GM12874 (cell line): ENCODE measurements around the gene TMTC4.

ENCODE experiments used
- TF ChIP-seq, protein P1 (sequence below): IDR thresholded peaks from 2 replicates; pipeline ENCODE4 v1.5.1; 2011; ENCODE audit warnings: low read depth, mild to moderate bottlenecking, control low read depth, low read length, moderate library complexity; ENCODE audit not compliant: insufficient read depth

Gene TMTC4

DNA sequence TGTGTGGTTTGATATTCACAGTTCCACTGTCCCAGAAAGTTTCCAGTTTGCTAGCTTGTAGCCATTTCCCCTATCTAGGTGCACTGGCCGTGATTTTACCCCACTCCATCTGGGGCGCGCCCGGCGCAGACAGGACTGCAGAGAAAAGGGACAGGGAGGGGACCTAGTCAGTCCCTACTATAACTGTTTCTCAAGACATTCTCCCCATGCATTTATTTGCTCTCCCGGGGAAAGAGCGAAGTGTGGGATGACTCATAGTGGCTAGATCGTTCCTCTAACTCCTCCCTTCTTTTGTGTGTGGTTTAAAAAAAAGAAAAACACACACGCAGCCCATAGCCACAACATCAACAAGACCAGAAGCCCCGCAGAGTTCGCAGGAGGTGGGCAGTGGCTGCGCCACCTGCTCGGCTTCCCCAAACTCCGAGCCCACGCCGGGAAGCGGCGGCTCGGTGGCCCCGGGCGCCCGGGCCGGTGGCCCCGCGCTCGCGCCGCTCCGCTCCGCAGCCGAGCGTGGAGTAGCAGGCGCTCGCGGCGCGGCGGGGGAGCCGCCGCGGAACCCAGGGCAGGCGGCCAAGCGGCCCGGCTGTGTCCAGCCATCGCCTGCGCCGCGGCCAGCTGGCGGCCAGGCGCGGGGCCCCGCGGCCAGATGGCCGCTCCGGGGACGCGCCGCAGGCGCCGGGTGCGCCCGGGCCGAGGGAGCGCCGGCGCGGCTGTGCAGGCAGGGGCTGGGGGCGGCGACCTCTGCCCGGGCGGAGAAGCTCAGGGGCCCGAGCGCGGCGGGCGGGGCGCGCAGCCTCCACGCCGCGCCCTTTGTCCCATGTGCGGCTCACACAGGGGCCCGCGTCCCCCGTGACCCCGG lies 653 bp downstream of the TMTC4 start:
- TF ChIP-seq, protein P1, sequence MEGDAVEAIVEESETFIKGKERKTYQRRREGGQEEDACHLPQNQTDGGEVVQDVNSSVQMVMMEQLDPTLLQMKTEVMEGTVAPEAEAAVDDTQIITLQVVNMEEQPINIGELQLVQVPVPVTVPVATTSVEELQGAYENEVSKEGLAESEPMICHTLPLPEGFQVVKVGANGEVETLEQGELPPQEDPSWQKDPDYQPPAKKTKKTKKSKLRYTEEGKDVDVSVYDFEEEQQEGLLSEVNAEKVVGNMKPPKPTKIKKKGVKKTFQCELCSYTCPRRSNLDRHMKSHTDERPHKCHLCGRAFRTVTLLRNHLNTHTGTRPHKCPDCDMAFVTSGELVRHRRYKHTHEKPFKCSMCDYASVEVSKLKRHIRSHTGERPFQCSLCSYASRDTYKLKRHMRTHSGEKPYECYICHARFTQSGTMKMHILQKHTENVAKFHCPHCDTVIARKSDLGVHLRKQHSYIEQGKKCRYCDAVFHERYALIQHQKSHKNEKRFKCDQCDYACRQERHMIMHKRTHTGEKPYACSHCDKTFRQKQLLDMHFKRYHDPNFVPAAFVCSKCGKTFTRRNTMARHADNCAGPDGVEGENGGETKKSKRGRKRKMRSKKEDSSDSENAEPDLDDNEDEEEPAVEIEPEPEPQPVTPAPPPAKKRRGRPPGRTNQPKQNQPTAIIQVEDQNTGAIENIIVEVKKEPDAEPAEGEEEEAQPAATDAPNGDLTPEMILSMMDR, result no peak

DNA sequence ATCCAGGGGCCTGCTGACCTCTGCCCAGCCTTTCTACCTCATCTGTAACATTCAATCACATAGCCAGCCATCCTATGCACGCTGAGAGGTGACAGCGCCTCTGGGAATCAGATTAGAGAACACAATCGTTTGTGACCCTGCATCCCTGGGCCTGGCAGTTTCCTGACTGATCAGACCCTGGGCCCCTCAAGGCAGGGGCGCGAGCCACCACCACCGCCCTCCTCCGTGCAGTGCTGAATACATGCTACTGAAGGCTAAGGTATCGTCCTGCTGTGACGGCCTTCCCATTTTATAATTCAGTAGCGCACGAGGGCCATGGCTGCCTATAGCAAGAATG lies 1.3 kb downstream of the TMTC4 start:
- TF ChIP-seq, protein P1, result no peak

DNA sequence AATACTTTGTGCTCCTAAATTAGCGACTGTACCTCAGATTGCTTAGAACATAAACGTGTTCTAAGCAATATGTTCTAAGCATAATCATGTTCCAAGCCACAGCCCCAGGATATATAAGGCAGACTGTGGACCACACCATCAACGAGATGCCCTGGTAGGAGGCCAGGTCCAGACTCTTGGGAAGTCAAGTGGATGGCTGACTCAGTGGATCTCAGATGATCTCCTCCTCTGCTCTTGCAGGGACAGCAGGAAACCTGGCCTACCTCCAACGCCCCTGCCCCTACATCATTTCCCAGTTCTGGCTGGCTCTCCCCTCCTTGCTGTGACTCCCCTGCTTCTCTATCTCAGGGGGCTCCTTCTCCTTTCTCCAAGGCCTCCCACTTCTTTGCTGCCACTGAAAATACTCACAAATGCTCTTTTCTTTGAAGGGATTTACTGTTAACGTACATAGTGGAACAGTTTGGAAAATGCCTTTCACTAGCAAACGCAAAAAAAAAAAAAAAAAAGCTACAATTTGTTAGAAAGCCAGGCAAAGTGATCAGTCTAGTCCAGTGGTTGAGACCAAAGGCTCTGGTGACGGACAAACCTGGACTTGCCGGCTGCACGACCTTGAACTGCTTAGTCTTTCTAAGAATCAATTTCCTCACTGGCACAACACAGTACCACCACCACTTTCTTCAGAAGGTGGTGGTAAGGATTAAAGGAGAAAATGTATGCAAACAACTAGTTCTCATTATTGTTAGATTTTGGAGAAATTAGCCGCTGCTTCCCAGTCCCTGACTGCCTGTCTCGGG lies 3.0 kb downstream of the TMTC4 start:
- TF ChIP-seq, protein P1, result no peak

DNA sequence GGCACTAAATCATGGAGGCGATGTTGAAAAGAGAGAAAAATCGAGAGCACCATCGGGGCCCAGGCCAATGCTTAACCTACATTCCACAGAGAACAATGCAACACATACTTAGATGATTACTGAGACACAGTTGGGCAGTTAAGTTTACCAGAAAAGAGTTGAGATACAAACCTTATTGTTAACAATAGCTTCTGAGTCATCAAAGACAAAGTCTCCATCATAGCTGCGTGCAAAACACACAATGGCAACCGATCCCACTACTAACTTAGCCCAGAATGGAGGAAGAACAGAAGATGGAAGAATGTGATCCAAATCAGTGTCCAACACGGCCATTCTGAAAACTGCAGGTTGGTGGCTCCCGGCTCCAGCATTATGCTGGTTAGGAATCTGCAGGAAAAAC lies 6.2 kb downstream of the TMTC4 start:
- TF ChIP-seq, protein P1, result no peak

DNA sequence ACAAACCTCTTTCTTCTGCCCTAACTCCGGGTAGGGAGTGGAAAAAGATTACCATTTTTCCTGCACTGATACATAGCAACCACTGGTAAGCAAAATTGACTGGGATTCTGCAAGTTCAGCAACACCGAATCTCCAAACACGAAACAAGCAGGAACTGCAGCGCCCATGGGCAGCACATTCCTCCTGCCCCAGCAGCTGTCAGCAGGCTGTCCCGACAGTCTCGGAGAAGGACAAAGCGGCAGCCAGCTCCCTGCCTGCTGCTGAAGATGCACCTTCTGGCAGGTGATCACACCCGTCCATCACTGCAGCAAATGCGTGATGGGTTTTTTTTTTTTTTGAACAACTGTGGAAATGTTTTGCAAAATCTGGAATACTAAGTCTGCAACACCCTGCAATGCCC lies 6.7 kb downstream of the TMTC4 start:
- TF ChIP-seq, protein P1, result no peak

DNA sequence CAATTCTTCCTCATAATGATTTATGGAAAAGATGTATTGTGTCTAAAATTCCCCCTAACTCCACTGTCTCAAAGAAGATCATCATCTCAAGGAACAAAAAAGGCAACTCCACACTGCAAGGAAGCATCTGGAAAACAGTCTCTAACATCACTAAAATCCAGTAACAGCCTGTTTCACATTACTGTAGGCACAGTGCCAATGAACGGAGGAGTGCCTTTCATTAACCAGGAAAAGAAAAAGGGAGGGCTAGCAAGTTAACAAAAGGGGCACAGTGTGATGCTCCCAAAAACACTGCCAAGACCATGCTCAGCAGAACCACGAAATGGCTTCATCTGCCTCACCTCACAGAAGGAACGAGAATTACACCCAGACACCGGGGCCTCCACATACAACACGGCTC lies 8.5 kb downstream of the TMTC4 start:
- TF ChIP-seq, protein P1, result no peak

DNA sequence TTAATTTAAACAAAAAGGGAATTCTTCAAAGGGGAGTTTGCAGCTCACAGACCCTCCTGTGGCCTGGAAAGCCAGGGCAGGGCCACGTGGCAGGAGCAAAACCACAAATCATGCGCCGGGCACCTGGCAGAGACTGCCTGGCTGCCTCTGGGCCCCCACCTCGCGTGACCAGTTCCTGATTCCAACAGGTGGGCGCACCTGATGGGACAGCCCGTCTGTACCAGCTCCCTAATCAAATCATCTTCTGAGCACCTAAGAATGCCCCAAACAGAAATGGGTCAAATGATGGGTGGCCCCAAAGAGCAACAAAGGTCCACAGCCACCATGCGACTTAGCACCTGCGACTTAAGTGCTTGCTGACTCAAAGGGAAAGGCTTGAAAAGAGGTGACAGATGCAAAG lies 9.2 kb downstream of the TMTC4 start:
- TF ChIP-seq, protein P1, result no peak
